HL-60 (cell line): ENCODE data around the gene SPATS2L.

Experiments
- DNase-seq, 2 experiments: peaks; one replicate each; pipeline ENCODE4 v3.0.0-alpha.2; 2010 to 2020; ENCODE audit warnings: low read depth in 1 of 2, low spot score in 1 of 2
- H3K27ac ChIP-seq: fragments of 250-450 bp; sonication (Bioruptor Pico); replicated peaks from 2 replicates; pipeline ENCODE4 v1.5.1; 2020; ENCODE audit warnings: mild to moderate bottlenecking, moderate library complexity
- H3K27me3 ChIP-seq: fragments of 250-450 bp; sonication (Bioruptor Pico); 2 replicates; pipeline ENCODE4 v1.5.1; 2021; ENCODE audit warnings: mild to moderate bottlenecking, moderate library complexity; ENCODE audit not compliant: insufficient read depth, poor library complexity, severe bottlenecking
- H3K4me3 ChIP-seq: replicated peaks from 2 replicates; pipeline ENCODE4 v1.5.1; 2011; ENCODE audit warnings: mild to moderate bottlenecking, control low read depth, low read length; ENCODE audit not compliant: insufficient read depth
- CTCF ChIP-seq: IDR thresholded peaks from one replicate; pipeline ENCODE4 v1.5.1; 2011; ENCODE audit warnings: low read length, control low read depth, inconsistent platforms; ENCODE audit not compliant: insufficient read depth
- GABPA ChIP-seq: IDR thresholded peaks from 2 replicates; pipeline ENCODE4 v1.6.1; 2012; ENCODE audit warnings: low read depth
- POLR2AphosphoS5 ChIP-seq: IDR thresholded peaks from 2 replicates; pipeline ENCODE4 v1.6.1; 2012; ENCODE audit warnings: low read depth
- REST ChIP-seq: IDR thresholded peaks from 2 replicates; pipeline ENCODE4 v1.6.1; 2012; ENCODE audit warnings: low read depth; ENCODE audit not compliant: insufficient replicate concordance
- SPI1 ChIP-seq: IDR thresholded peaks from 2 replicates; pipeline ENCODE4 v1.6.1; 2012; ENCODE audit warnings: low read depth, mild to moderate bottlenecking, borderline replicate concordance

The SPATS2L gene

GRCh38 chr2:200414367-200414766 is 107.9 kb downstream of the SPATS2L start:
- no peak for DNase-seq
- peaks cover 7% of the 10 kb centered on the region for H3K27me3 ChIP-seq
- no peak overlapping the region for H3K4me3 ChIP-seq
- no peak for TF ChIP-seq CTCF
- no peak for TF ChIP-seq GABPA
- no peak for TF ChIP-seq SPI1
- no peak for TF ChIP-seq POLR2AphosphoS5
- TF ChIP-seq REST = no peak
- H3K27ac ChIP-seq = no peak overlapping the region

- H3K27ac ChIP-seq = no peak overlapping the region
- DNase-seq = no peak
- H3K27me3 ChIP-seq = peaks cover 7% of the 10 kb centered on the region
- no peak overlapping the region for H3K4me3 ChIP-seq
- TF ChIP-seq CTCF (no peak), POLR2AphosphoS5 (no peak), SPI1 (no peak), GABPA (no peak), REST (no peak)
These were observed 109.0 kb downstream of the SPATS2L start for GRCh38 chr2:200415455-200415854.

GRCh38 chr2:200416878-200417277 is 110.4 kb downstream of the SPATS2L start:
- TF ChIP-seq SPI1 = no peak
- TF ChIP-seq GABPA = no peak
- no peak for TF ChIP-seq REST
- TF ChIP-seq CTCF = no peak
- no peak for TF ChIP-seq POLR2AphosphoS5
- DNase-seq = no peak
- Histone ChIP-seq H3K4me3 (no peak overlapping the region), H3K27ac (no peak overlapping the region), H3K27me3 (peaks cover 2% of the 10 kb centered on the region)
